Amygdala (tissue), 56 donors: ENCODE data around the gene ZNF446.
A peak's percentile ranks its signal among the peaks of the same experiment; 100 is the strongest.
"Not testable (repeated sequence)": the region's sequence is repeated elsewhere in the genome, so short reads cannot be mapped to it uniquely, and the experiment has no call there.

Experiments used
- DNase-seq, 56 donors: peaks; one replicate each; lab custom pipeline; 2025; lab: John Stamatoyannopoulos, UW

Gene ZNF446

DNA sequence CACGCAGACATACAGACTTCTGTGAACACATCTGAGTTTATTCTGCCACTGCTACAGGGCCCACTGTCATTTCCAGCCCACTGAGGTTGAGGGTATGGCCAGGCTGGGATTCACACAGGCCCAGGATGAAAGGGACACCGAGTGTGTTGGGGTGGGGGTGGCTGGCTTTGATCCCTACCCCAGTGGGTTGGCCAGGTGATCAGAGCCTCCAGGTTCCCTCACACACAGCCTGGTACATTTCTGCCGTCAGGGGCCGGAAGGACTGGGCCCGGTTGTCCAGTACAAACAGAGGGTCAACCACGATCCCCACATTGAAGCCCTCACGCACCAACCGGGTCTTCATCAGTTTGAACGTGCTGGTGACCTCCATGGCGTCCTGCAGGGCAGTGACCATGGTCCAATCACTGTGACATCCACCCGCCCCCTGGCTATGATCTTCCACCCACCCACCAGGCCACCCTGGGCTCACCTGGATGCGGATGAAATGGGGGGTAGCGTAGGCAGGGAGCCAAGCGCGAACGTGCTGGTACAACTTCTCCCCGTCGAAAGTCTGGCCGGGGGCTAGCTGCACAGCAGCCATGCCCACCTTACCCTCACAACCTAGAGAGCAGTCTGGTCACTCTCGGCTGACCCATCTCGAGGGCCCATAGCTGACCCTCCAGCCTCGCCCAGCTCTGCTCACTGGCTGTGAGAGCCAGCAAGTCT is 22.3 kb downstream of the ZNF446 start:
- DNase-seq, result peak in 4 of 56 donors; percentile 21 to 43 (median 32)

DNA sequence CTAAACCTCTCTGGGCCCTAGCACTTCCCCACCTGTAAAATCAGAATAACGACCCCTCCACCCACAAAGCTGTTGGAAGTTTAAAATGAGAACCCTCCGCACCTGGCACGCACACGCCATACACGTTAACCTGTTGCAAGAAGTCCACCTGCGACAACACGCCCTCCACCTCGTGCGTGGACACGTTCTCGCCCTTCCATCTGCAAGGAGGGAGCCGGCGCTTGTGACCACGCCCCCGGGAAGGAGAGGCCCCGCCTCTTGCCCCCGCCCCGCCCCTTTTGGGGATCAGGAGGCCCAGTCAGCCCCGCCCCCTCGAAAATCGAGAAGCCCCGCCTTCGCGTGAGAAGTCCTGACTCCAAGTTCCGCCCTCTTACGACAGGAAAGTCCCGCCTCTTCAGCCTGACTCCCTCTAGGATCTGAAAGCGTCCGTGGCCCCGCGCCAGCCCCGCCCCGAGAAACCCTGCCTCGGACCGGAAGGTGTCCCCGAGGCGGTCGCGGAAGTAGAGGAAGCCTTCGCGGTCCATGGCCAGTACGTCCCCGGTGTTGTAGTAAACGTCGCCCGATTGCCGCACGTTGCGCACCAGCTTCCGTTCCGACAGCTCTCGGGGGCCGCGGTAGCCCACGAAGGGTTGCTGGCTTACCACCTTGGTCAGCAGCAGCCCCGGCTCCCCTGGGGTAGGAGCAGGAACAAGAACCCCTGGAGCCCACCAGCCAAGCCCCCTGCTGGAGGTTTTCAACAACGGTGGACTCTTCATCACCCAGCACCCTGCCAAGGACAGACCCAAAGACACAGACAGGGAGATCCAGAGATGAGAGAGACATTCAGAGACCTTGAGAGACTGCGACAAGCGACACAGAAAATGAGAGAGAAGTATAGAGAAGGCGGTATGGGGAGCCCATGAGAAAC is 23.1 kb downstream of the ZNF446 start:
- peak; percentile 73 to 100 (median 98) for DNase-seq

DNA sequence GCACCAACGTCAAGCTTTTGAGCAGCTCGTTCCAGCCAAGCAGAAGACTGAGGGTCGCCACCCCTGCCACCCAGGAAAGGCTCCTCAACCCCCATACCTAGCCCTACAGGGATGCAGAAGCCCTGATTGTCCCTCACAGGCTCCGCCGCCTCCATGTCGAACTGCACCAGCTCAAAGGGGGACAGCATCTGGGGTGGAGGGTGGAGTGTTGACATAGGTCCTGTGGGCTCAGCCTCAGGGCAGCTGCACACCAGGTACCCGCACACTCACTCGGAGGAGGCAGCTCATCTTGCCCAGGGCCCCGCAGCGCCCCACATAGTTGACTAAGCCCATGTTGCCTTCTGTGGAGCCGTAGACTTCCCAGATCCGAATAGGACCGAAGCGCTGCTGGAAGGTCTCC is 24.1 kb downstream of the ZNF446 start:
- no peak for DNase-seq

DNA sequence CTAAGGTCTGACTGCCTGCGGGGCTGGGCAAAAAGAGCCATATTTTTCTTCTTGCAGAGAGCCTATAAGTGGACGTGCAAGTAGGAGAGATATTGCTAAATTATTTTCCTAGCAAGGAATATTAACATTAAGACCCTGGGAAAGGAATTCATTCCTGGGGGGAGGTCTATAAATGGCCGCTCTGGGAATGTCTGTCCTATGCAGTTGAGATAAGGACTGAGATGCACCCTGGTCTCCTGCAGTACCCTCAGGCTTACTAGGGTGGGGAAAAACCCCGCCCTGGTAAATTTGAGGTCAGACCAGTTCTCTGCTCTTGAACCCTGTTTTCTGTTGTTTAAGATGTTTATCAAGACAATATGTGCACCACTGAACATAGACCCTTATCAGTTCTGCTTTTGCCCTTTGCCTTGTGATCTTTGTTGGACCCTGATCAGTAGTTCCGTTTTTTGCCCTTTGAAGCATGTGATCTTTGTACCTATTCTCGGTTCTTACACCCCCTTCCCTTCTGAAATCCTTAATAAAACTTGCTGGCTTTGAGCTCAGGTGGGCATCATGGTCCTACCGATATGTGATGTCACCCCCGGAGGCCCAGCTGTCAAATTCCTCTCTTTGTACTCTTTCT is 31.6 kb downstream of the ZNF446 start:
- not testable (repeated sequence) for DNase-seq

DNA sequence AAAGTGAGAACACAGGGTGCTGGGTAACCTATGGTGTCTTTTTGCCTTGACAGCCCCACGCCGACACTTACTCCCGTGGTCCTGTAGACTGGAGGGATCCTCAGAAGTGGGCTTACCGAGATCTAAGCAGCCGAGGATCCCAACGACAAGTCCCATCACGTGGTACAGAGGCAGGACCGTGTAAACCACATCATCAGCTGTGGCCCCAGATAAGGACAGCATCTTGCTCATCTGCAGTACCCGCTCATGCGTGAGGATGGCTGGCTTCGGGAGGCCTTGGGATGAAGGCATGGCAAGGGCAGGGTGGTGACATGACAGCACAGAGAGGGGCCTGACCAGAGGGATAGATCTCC is 33.6 kb downstream of the ZNF446 start:
- DNase-seq, result no peak

DNA sequence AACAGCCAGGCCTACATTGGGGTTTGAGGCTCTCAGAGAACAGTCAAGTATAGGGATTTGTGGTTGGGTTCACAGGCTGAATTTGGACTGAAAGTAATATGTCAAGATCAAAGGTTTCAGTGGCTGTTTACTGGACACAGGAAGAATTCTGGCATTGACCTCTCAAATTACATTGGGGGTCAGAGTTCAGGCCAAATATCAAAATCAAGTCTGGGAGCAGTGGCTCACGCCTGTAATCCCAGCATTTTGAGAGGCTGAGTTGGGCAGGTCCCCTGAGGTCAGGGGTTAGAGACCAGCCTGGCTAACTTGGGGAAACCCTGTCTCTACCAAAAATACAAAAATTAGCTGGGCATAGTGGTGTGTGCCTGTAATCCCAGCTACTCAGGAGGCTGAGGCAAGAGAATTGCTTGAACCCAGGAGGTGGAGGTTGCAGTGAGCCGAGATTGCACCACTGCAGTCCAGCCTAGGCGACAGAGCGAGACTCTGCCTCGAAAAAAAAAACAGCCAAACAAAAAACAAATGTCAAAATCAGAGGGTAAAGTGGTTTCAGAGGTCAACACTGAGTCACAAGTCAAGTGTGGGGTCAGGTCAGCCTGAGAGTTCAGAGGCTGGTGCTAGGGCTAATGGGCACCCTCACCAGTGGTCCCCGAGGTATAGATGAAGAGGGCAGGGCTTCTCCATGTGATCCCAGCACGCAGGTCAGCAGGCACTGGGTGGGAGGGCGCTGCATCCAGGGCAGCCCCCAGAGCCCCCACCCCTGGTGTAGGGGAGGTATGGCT is 34.1 kb downstream of the ZNF446 start:
- DNase-seq, result no peak

DNA sequence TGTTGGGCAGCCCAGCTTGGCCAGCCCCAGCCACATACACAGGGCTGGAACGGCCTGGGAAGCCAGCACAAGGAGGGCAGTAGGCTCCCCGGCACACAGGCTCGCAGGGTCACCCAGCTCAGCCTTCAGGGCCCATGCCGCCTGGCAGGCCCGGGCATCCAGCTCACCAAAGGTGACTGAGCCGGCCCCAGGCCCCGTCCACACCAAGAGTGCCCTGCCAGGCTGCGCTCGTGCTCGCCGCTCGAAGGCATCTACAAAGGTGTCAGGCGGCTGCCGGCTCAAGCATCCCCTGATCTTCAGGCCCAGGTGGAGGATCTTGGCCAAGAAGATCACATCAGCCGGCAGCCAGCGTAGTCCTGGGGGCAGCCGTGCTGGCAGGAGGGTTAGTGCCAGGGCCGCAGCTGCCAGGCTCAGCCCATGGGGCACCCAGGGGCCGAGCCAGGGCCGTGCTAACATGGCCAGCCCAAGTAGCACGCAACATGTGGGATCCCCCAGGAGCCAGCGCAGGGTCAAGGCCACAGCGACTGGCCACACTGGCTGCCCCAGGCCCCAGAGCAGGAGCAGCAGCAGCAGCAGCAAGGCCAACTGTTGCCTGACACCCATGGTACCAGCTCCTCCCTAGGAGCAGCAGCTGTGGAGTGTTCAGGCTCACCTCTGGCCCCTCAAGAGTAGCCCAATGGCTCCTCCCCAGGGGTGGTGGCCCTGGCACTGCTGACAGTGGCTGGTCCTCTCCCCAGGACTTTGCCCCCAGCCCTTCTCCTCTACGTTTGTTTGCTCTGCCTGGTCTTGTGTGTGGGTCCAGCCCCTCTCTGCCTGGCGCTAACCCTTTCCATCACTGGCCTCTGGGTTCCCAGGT is 35.4 kb downstream of the ZNF446 start, which contains the start of gene SLC27A5:
SLC27A5 (minus strand) TSS at position 640 of the 856 bp plus-strand sequence; CDS start at position 603, 37 bp downstream.
- no peak for DNase-seq

DNA sequence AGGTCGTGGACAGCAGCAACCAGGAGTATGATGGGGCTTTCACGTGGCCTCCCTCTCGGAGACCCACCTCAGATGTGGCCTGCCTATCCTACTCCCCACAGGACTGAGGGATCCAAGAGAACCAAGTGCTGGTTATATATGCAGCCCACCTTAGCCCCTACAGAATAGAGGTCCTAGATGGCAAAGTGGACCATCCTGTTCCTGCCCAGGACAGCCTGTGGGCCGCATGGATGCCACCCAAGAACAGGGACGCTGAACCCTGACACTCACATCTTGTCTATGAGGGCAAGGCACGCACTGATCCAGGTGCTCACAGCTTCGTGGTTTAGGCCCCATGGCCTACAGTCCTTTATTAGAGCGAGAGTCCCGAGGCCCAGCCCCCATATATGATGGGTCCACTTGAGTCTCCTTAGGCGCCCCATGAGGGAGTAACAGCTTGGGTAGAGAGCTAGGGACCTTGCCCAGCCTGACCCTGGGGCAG is 37.1 kb downstream of the ZNF446 start:
- no peak for DNase-seq

DNA sequence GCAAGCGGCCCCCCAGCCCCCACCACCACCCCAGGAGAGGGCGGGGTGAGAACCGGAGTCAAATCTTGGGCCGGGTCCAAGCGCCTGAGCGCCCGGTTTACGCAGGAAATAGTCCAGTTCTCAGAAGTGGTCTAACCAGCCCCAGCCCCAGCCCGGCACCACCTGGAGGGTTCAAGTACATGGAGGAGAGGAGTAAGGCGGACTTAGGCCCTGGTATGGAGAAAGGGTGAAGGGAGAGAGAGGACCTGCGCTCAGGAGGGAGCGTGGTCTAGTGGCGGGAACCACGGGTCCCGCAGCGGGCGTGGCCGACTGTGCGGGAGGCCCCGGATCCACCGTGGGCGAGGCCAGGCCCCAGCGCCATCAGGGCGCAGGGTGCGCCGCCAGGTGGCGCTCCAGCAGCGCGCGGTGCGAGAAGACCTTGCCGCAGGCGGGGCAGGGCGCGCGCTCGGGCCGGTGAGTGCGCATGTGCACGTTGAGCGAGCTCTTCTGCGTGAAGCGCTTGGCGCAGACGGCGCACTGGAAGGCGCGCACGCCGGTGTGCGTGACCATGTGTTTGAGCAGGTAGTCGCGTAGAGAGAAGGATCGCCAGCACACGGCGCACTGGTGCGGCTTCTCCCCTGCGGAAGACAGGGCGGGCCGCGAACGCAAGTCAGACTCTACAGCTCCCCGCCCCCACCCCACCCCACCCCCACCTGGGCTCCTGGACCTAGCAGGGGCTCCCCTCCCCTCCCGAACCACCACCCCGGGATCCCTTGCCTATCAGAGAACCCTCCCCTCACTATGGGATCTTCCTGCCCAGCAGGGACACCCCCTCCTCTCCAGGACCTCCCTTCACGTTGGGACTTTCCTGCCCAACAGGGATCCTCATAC is 37.8 kb downstream of the ZNF446 start:
- peak in 53 of 56 donors; percentile 10 to 89 (median 65) for DNase-seq

DNA sequence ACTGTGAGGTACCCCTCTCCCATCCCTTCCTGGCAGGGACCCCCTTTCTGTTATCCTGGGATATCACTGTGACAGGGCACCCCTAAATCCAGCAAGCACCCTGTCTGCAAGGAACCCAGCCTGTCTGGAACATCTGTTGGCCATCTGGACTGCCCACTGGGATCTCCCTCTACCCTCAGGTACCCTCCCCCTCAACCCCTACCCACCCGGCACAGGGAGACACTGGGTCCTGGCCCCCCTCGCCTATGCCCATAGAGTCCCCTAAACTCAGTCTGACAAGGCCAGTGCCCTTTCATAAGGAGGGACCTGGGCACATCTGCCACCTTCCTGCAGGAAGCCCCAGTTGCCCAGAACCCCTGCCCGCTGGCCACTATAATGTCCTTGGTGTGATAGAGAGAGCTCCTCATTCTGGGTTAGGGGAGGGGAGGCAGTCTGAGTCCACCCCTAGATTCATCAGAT is 38.4 kb downstream of the ZNF446 start:
- no peak for DNase-seq

DNA sequence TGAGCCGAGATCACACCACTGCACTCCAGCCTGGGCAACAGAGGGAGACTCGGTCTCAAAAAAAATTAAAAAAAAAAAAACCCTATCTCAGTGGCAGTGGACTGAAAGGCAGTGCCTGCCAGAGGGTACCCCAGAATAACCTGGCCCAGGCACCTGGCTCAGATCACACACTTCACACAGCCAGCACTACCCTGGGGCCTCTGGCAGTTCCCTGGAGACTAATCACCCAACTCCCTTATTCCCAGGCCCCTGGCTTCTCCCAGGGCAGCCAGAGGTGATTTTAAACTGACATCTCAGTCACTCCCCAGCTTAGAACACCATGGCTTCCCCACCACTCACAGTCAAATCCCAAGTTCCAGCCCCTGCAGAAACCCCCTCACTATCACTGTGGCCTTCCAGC is 39.1 kb downstream of the ZNF446 start:
- DNase-seq, result no peak

DNA sequence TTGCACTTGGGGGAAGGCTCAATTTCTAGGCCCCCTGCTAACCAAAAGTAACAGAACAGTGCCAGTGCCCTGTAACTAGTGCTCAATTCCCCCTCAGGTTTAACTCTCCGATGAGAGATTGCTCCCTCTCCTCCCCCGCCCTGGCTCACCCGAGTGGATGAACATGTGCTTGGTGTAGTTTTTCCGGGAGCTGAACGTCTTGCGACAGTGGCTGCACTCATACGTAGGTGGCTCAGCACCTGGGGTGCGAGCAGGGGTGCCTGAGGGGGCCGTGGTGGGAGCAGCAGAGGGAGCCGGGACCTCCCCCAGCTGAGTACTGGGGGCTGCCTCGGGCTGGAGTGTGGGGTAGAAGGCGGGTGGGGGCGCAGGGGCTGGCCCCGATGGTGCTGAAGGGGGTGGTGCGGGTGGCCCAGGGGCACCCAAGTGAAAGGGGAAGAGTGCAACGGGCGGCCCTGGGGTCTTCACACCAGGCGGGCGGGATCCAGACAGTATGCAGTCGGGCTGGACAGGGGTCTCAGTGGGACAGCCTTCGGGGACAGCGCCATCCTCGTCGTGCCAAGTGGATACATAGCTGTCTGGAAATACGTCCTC is 40.2 kb downstream of the ZNF446 start:
- peak in 1 of 56 donors; percentile 10 for DNase-seq

DNA sequence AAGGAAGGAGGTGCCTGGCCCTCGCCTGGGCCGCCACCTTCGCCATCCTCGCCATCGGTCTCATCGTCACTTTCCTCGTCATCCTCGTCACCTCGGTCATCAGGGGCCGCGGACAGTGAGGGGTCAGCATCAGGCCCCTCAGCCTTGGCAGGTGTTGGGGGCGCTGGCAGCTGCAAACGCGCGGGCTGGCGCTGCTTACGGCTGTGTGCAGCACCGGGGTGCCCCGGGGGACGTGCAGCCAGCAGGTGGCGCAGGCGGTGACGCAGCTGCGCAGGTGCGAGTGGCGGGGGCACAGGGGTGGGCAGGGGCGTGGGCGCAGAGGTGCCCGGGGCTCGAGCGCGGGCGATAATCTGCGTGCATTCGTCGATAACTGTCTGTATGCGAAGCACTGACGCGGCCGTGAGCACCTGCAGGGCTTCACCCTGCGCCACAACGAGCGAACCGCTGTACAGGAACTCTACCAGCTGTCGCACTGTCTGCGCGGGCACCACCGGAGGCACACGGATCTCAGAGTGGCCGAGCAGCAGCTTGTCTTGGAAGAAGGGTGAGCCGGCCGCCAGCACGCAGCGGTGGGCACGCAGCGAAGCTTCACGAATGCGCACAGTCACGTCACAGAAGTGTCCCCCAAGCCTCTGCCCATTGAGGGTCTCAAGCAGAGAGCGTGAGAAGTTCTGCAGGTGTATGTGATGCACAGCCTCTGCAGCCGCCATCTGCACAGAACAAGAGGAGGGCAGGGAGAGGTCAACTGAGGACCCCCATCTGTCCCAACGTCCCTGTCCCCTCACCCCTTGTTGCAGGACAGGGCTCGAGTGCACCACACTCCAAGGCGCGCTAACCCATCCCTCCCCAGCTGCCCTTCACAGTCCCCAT is 41.0 kb downstream of the ZNF446 start:
- DNase-seq, result no peak

DNA sequence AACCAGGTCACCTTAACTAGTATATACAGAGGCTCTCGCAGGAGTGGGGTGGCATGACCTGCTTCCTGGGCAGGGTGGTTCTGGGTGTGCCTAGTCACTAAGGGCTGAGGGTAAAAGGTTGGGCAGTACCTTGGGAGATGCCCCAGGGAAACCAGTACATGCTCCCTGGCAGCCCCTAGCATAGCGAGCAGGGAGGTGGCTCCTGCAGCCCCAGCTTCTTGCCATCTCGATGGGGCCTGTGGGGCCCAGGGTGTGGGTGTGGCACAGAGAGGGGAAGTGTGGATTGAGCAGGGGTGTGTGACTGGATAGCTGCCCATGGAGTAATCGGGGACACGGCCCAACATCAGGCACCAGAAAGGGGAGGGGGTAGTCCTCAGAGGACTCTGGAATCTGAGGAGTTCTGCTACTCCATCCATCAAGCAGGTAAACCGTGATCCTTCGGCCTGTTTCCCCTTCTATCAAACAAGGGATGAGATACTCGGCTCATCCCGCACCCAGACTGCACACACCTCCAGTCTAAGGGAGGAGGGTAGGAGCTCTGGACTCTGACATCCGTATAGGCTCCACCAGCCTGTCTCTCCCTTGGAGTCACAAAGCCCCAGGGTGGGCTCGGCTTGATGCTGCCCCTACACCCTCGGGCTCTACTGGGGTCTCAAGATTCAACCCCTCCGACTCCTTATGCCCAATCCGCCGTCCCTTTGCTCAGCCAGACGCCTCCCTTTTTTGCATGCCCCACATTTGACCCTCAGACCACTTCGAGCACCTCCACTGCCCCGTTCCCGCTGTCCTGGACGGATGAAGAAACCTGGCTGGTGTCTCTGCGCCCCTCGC is 42.3 kb downstream of the ZNF446 start:
- no peak for DNase-seq

DNA sequence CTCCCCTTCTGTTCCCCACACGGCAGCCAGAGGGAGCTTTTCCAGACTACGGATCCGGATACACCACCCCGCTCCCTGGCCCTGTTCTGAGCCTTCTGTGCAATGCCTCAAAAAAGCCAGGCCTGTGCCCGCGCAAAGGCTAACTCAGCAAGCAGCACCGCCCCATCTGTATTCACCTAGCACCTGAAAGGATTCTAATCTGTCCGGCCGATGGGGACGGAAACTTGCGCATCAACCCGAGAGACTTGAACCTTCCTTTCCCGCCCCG is 42.9 kb downstream of the ZNF446 start:
- peak in 38 of 56 donors; percentile 11 to 69 (median 46) for DNase-seq
